ENCODE results near the gene CLPTM1. TPM values are rescaled to one million over a fixed set of nuclear protein-coding genes. Genes with fewer than 3 reads are reported as not detected.
"Not testable (repeated sequence)": the region's sequence is repeated elsewhere in the genome, so short reads cannot be mapped to it uniquely, and the experiment has no call there.

The CLPTM1 gene
- total RNA-seq, 1 experiment from 2014 or later = 102 TPM

DNA sequence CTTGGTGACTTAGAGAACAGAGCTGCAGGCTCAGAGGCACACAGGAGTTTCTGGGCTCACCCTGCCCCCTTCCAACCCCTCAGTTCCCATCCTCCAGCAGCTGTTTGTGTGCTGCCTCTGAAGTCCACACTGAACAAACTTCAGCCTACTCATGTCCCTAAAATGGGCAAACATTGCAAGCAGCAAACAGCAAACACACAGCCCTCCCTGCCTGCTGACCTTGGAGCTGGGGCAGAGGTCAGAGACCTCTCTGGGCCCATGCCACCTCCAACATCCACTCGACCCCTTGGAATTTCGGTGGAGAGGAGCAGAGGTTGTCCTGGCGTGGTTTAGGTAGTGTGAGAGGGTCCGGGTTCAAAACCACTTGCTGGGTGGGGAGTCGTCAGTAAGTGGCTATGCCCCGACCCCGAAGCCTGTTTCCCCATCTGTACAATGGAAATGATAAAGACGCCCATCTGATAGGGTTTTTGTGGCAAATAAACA lies 30.9 kb upstream of the CLPTM1 start:
- Histone ChIP-seq H3K9ac (ENCODE audit: low read length) (no peak overlapping the region), H3K79me2 (ENCODE audit: insufficient read depth, low read length) (no peaks in the 10 kb centered on the region), H3K27me3 (ENCODE audit: insufficient read depth, low read length) (no peaks in the 10 kb centered on the region), H3K4me3 (replicated peaks in 1 of 2; ENCODE audit: low read depth in 1 of 2, low read length in 2 of 2) (no peak overlapping the region), H3K4me2 (ENCODE audit: low read length) (no peak overlapping the region), H3K9me2 (ENCODE audit: insufficient read depth) (no peaks in the 10 kb centered on the region), H4K20me1 (ENCODE audit: insufficient read depth) (no peaks in the 10 kb centered on the region), H3K27ac (ENCODE audit: low read depth, low read length) (no peak overlapping the region), H3K4me1 (ENCODE audit: control insufficient read depth in 1 of 2, insufficient read depth in 2 of 2, low read length in 2 of 2) (peaks cover 0 to 14% of the 10 kb centered on the region in 2 experiments; a peak in 3 of 4 replicates), H2AFZ (ENCODE audit: low read depth, low read length, poor library complexity, severe bottlenecking) (no peak overlapping the region), H3K9me3 (ENCODE audit: control insufficient read depth in 1 of 2, insufficient read depth in 1 of 2, low read depth in 1 of 2, low read length in 2 of 2) (no peaks in the 10 kb centered on the region), H3K36me3 (ENCODE audit: control insufficient read depth in 1 of 2, insufficient read depth in 2 of 2, low read length in 2 of 2) (no peaks in the 10 kb centered on the region)
- ATAC-seq = no peak
- intact Hi-C loops (cut with micrococcal nuclease) = no loop called here
- TF ChIP-seq FOSL1 (IDR thresholded peaks at IDR 0.05; ENCODE audit: low read depth) = no peak
- RAD21 ChIA-PET (ENCODE audit: low non-redundant PET in 1 of 2, low total read pairs in 2 of 2, uncharacterized antibody in 2 of 2, unreplicated experiment in 2 of 2) = no interaction called here
- POLR2A ChIA-PET = no interaction called here
- CTCF ChIA-PET = no interaction called here
- DNase-seq (ENCODE audit: low read depth, low spot score) = no peak
- BruUV-seq (replicated peaks) = no TSS peak

DNA sequence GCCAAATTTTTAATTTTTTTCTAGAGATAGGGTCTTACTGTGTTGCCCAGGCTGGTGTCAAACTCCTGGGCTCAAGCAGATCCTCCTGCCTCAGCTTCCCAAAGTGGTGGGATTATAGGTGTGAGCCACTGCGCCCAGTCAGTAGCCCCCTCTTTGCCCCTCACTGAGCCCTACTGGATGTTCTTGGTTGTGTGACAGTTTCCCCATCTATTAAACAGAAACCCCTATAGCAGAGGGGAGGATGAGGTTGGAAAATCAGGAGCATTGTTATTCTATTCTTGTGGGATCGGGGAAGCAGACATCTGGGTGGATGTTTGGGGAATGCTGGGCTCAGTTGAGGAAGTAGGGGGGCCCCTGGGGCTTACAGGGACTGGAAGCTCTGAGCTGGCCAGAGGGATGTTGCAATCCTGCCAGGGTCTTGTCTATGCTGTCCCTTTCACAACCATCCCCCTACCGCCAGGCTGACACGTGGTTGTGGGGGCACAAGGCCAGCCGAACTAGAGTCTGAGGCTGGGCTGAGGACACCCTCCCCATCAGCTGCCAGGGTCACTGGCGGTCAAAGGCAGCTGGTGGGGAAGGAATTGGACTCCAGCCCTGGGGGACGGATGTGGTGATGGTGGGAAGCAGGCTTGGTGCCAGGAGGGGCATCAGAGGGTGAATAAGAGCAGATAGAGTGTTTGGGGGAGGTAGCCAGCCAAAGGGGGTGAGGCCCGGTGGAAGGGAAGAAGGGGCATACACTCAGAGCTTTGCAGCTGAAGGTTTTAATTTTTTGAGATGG lies 29.9 kb upstream of the CLPTM1 start:
- Histone ChIP-seq H3K36me3 (ENCODE audit: control insufficient read depth in 1 of 2, insufficient read depth in 2 of 2, low read length in 2 of 2) (no peaks in the 10 kb centered on the region), H3K4me1 (ENCODE audit: control insufficient read depth in 1 of 2, insufficient read depth in 2 of 2, low read length in 2 of 2) (peaks cover 0 to 14% of the 10 kb centered on the region in 2 experiments; a peak in 3 of 4 replicates), H4K20me1 (ENCODE audit: insufficient read depth) (no peaks in the 10 kb centered on the region), H3K4me2 (ENCODE audit: low read length) (no peak overlapping the region), H3K27ac (ENCODE audit: low read depth, low read length) (no peak overlapping the region), H3K4me3 (replicated peaks in 1 of 2; ENCODE audit: low read depth in 1 of 2, low read length in 2 of 2) (no peak overlapping the region), H3K27me3 (ENCODE audit: insufficient read depth, low read length) (no peaks in the 10 kb centered on the region), H3K9me2 (ENCODE audit: insufficient read depth) (no peaks in the 10 kb centered on the region), H3K79me2 (ENCODE audit: insufficient read depth, low read length) (no peaks in the 10 kb centered on the region), H3K9ac (ENCODE audit: low read length) (no peak overlapping the region), H2AFZ (ENCODE audit: low read depth, low read length, poor library complexity, severe bottlenecking) (no peak overlapping the region), H3K9me3 (ENCODE audit: control insufficient read depth in 1 of 2, insufficient read depth in 1 of 2, low read depth in 1 of 2, low read length in 2 of 2) (no peaks in the 10 kb centered on the region)
- DNase-seq (ENCODE audit: low read depth, low spot score) (no peak), ATAC-seq (no peak)
- intact Hi-C loops (cut with micrococcal nuclease) = no loop called here
- POLR2A ChIA-PET = no interaction called here
- TF ChIP-seq CBX3 (IDR thresholded peaks at IDR 0.05; ENCODE audit: low read depth) (no peak), SIN3A (IDR thresholded peaks at IDR 0.05; ENCODE audit: low read depth) (no peak)
- TF ChIP-seq, protein P1, sequence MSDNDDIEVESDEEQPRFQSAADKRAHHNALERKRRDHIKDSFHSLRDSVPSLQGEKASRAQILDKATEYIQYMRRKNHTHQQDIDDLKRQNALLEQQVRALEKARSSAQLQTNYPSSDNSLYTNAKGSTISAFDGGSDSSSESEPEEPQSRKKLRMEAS (IDR thresholded peaks at IDR 0.05) = no peak
- TF ChIP-seq, protein P2, sequence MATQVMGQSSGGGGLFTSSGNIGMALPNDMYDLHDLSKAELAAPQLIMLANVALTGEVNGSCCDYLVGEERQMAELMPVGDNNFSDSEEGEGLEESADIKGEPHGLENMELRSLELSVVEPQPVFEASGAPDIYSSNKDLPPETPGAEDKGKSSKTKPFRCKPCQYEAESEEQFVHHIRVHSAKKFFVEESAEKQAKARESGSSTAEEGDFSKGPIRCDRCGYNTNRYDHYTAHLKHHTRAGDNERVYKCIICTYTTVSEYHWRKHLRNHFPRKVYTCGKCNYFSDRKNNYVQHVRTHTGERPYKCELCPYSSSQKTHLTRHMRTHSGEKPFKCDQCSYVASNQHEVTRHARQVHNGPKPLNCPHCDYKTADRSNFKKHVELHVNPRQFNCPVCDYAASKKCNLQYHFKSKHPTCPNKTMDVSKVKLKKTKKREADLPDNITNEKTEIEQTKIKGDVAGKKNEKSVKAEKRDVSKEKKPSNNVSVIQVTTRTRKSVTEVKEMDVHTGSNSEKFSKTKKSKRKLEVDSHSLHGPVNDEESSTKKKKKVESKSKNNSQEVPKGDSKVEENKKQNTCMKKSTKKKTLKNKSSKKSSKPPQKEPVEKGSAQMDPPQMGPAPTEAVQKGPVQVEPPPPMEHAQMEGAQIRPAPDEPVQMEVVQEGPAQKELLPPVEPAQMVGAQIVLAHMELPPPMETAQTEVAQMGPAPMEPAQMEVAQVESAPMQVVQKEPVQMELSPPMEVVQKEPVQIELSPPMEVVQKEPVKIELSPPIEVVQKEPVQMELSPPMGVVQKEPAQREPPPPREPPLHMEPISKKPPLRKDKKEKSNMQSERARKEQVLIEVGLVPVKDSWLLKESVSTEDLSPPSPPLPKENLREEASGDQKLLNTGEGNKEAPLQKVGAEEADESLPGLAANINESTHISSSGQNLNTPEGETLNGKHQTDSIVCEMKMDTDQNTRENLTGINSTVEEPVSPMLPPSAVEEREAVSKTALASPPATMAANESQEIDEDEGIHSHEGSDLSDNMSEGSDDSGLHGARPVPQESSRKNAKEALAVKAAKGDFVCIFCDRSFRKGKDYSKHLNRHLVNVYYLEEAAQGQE (IDR thresholded peaks at IDR 0.05; ENCODE audit: low read depth) = no peak
- RAD21 ChIA-PET (ENCODE audit: low non-redundant PET in 1 of 2, low total read pairs in 2 of 2, uncharacterized antibody in 2 of 2, unreplicated experiment in 2 of 2) = no interaction called here
- CTCF ChIA-PET = no interaction called here
- no TSS peak for BruUV-seq (replicated peaks)

DNA sequence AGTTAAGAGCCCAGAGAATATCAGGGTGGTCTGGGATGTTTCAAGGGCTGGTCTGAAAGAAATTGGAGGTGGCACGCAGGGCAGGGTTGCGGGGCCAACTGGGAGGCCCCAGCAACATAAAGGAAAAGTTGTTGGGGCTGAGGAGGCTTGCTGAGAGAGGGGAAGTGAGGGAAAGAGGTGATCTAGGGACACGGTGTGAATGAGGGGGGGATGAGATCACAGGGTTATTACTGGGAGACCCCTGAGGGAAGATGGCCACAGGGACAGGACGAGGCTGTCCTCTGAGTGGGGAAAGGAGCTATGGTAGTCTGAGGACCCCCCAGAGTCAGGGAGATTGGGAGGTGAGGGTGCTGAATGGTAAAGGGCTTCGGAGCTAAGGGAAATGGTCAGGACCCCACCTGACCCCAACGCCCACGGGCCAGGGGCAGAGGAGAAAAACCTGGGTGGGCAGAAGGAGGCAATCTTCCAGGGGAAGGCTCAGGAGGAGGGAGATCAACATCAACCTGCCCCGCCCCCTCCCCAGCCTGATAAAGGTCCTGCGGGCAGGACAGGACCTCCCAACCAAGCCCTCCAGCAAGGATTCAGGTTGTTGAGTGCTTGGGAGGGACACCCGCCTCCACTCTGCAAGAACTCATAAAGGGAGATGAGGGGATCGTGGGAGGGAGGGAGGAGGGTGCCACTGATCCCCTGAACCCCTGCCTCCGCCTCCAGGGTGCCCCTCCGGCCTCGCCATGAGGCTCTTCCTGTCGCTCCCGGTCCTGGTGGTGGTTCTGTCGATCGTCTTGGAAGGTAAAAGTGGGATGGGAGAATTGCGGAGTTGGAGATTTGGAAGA lies 28.7 kb upstream of the CLPTM1 start:
- H3K27me3 ChIP-seq (ENCODE audit: insufficient read depth, low read length); H3K9me3 ChIP-seq (ENCODE audit: control insufficient read depth in 1 of 2, insufficient read depth in 1 of 2, low read depth in 1 of 2, low read length in 2 of 2); CTCF ChIA-PET; H3K79me2 ChIP-seq (ENCODE audit: insufficient read depth, low read length); H3K4me3 ChIP-seq (replicated peaks in 1 of 2; ENCODE audit: low read depth in 1 of 2, low read length in 2 of 2); H3K27ac ChIP-seq (ENCODE audit: low read depth, low read length); DNase-seq (ENCODE audit: low read depth, low spot score); intact Hi-C loops (cut with micrococcal nuclease); H4K20me1 ChIP-seq (ENCODE audit: insufficient read depth); H3K36me3 ChIP-seq (ENCODE audit: control insufficient read depth in 1 of 2, insufficient read depth in 2 of 2, low read length in 2 of 2); BruUV-seq (replicated peaks); H3K9me2 ChIP-seq (ENCODE audit: insufficient read depth): not testable (repeated sequence)
- 0 out of 2 replicates have a peak overlapping the region, but pooled peaks have one; percentile 8 for H3K9ac ChIP-seq (ENCODE audit: low read length)
- peaks cover 0 to 14% of the 10 kb centered on the region in 2 experiments; a peak in 3 of 4 replicates for H3K4me1 ChIP-seq (ENCODE audit: control insufficient read depth in 1 of 2, insufficient read depth in 2 of 2, low read length in 2 of 2)
- ChIA-PET POLR2A (interaction anchor here (0.5 kb wide), 1 partner anchor 1260 kb away, joined by 3 read pairs; no protein-coding TSS in a partner anchor), RAD21 (ENCODE audit: low non-redundant PET in 1 of 2, low total read pairs in 2 of 2, uncharacterized antibody in 2 of 2, unreplicated experiment in 2 of 2) (interaction anchor here in 1 of 2 experiments (0.6 kb wide), 1 partner anchor 26 kb away, joined by 3 read pairs; no protein-coding TSS in a partner anchor)
- ATAC-seq = peak; percentile 46
- peak overlapping the region; percentile 60 for H3K4me2 ChIP-seq (ENCODE audit: low read length)
- H2AFZ ChIP-seq (ENCODE audit: low read depth, low read length, poor library complexity, severe bottlenecking) = peak overlapping the region; percentile 85
